Kidney (tissue), 14 donors: Measurements from ENCODE around the gene CCDC146. TPM values are rescaled to one million over a fixed set of nuclear protein-coding genes. Genes with fewer than 3 reads are reported as not detected.

Experiments used
- DNase-seq, 5 donors: peaks; one replicate each; pipeline ENCODE4 v3.0.0-alpha.2; 2013 to 2020
- FAIRE-seq: peaks from 2 replicates; lab custom pipeline; 2012; peaks lifted over from hg19 to GRCh38; lab: Jason Lieb, UNC
- H3K27ac ChIP-seq, 2 donors: one replicate each; pipeline ENCODE4 v1.7.0; 2013; ENCODE audit warnings: low read depth in 2 of 2, low read length in 2 of 2, inconsistent platforms in 1 of 2
- H3K27me3 ChIP-seq: one replicate; pipeline ENCODE4 v1.7.1; 2013; ENCODE audit warnings: low read length, inconsistent platforms; ENCODE audit not compliant: control insufficient read depth, insufficient read depth
- H3K36me3 ChIP-seq, 3 donors: one replicate each; pipeline versions ENCODE4 v1.7.0 to v1.7.1; 2013; ENCODE audit warnings: low read length in 3 of 3, control low read depth in 1 of 3, inconsistent platforms in 1 of 3; ENCODE audit not compliant: insufficient read depth in 3 of 3, control insufficient read depth in 2 of 3
- H3K4me1 ChIP-seq, 3 donors: one replicate each; pipeline versions ENCODE4 v1.7.0 to v1.7.1; 2013; ENCODE audit warnings: low read length in 3 of 3, inconsistent platforms in 1 of 3, low read depth in 1 of 3; ENCODE audit not compliant: control insufficient read depth in 2 of 3, insufficient read depth in 2 of 3
- H3K4me3 ChIP-seq, 3 donors: one replicate each; pipeline versions ENCODE4 v1.7.0 to v1.8.1; 2013; ENCODE audit warnings: low read length in 3 of 3, control low read depth in 1 of 3, inconsistent platforms in 1 of 3
- H3K9ac ChIP-seq, 3 donors: one replicate each; pipeline versions ENCODE4 v1.7.0 to v1.7.1; 2013; ENCODE audit warnings: low read length in 3 of 3, control low read depth in 1 of 3, inconsistent platforms in 1 of 3
- H3K9me3 ChIP-seq, 3 donors: one replicate each; pipeline versions ENCODE4 v1.7.0 to v1.7.1; 2013; ENCODE audit warnings: low read length in 3 of 3, control low read depth in 1 of 3, inconsistent platforms in 1 of 3; ENCODE audit not compliant: control insufficient read depth in 2 of 3, insufficient read depth in 1 of 3
- CTCF ChIP-seq: IDR thresholded peaks from 3 replicates; pipeline ENCODE4 v1.5.1; 2012; ENCODE audit warnings: mild to moderate bottlenecking, moderate library complexity, borderline replicate concordance; ENCODE audit not compliant: insufficient read depth; ENCODE audit errors: extremely low read depth
- intact Hi-C: fragments of 100-400 bp; cut with DNase I; formaldehyde crosslinking; loops from one replicate; pipeline ENCODE4 v1.11.1; 2022
- polyA plus RNA-seq: library from polyadenylated mRNA; stranded (reverse); fragments of 350-450 nt; fragmentation: Illumina TruSeq; extraction: RNeasy Lipid Tissue Mini Kit (QIAGEN cat#74804); gene quantifications from one replicate; pipeline ENCODE4 v1.2.3, GENCODE V29; 2014; ENCODE audit warnings: low read depth, low replicate concordance; ENCODE audit not compliant: insufficient read depth
- total RNA-seq: library from RNA; stranded (reverse); fragmentation: NEBNext Ultra II Directional; extraction: Animal tissue kit (Norgen Biotek cat#: 25700); gene quantifications from one replicate; pipeline ENCODE4 v1.2.1, GENCODE V29; 2021
- donor health status: control.
- donor health status: control.
- donor health status: control.
- donor health status: control.
- donor health status: control.
- donor health status: DM: yes; HTN: yes; CAD: no.
- donor health status: Normal renal cell carcinoma (clear cell type).

The CCDC146 gene
- total and polyA plus RNA-seq, 2 donors from 2014 or later, result 8.8 to 15.4 TPM

- Histone ChIP-seq H3K9me3 (no peaks in the 10 kb centered on the region), H3K9ac (no peak overlapping the region), H3K27ac (peak overlapping the region in 1 of 2 donors; percentile 27), H3K36me3 (no peaks in the 10 kb centered on the region), H3K4me1 (peaks cover 0 to 6% (median 0%) of the 10 kb centered on the region in 3 donors), H3K27me3 (no peaks in the 10 kb centered on the region), H3K4me3 (peak overlapping the region in 1 of 3 donors; percentile 80)
- no peak for FAIRE-seq
- intact Hi-C loops, result no loop called here
- DNase-seq, result no peak
- TF ChIP-seq CTCF, result no peak
Measured at GRCh38 chr7:77200542-77200941, 78.1 kb downstream of the CCDC146 start.

- no peak overlapping the region for H3K27ac ChIP-seq
- DNase-seq (no peak), FAIRE-seq (no peak)
- no peak for TF ChIP-seq CTCF
- no peak overlapping the region for H3K4me3 ChIP-seq
- H3K36me3 ChIP-seq, result no peaks in the 10 kb centered on the region
- H3K27me3 ChIP-seq, result no peaks in the 10 kb centered on the region
- intact Hi-C loops, result no loop called here
- H3K9me3 ChIP-seq, result no peaks in the 10 kb centered on the region
- no peak overlapping the region for H3K9ac ChIP-seq
- peaks cover 0 to 6% (median 0%) of the 10 kb centered on the region in 3 donors for H3K4me1 ChIP-seq
Measured at GRCh38 chr7:77202481-77202976, 80.1 kb downstream of the CCDC146 start.

GRCh38 chr7:77205706-77206105 lies 83.3 kb downstream of the CCDC146 start:
- Histone ChIP-seq H3K36me3 (no peaks in the 10 kb centered on the region), H3K27ac (no peak overlapping the region), H3K4me1 (peaks cover 0 to under 1% (median 0%) of the 10 kb centered on the region in 3 donors), H3K9me3 (peaks cover 0 to 12% (median 1%) of the 10 kb centered on the region in 3 donors), H3K27me3 (no peaks in the 10 kb centered on the region), H3K4me3 (no peak overlapping the region), H3K9ac (no peak overlapping the region)
- no peak for FAIRE-seq
- no peak for DNase-seq
- no peak for TF ChIP-seq CTCF
- intact Hi-C loops, result no loop called here

- H3K27ac ChIP-seq, result no peak overlapping the region
- no peak overlapping the region for H3K9ac ChIP-seq
- H3K36me3 ChIP-seq, result no peaks in the 10 kb centered on the region
- H3K4me3 ChIP-seq, result no peak overlapping the region
- H3K4me1 ChIP-seq, result no peaks in the 10 kb centered on the region
- DNase-seq (no peak), FAIRE-seq (no peak)
- H3K9me3 ChIP-seq, result peaks cover 0 to 12% (median 1%) of the 10 kb centered on the region in 3 donors
- intact Hi-C loops, result no loop called here
- no peak for TF ChIP-seq CTCF
- H3K27me3 ChIP-seq, result no peaks in the 10 kb centered on the region
Measured at GRCh38 chr7:77208416-77208815, 86.0 kb downstream of the CCDC146 start.
